Body of pancreas (tissue), 4 donors: ENCODE data around the gene POLR3C. TPM values are rescaled to one million over a fixed set of nuclear protein-coding genes. Genes with fewer than 3 reads are reported as not detected.

Experiments used
- ATAC-seq: fragments of 150-250 bp; one replicate; pipeline ENCODE4 v1.9.1; 2016
- DNase-seq, 4 donors: peaks; one replicate each; pipeline ENCODE4 v3.0.0-alpha.2; 2019
- H3K27ac ChIP-seq, 4 donors: fragments of 200-600 bp; sonication (generic); 1 replicate in 3 of 4; 2 replicates in 1 of 4; pipeline versions ENCODE4 v1.5.1 to v1.6.1; 2016 to 2019; ENCODE audit warnings: mild to moderate bottlenecking in 1 of 4, mixed read lengths in 1 of 4, moderate library complexity in 1 of 4
- H3K27me3 ChIP-seq, 2 donors: fragments of 200-600 bp; sonication (generic); one replicate each; pipeline ENCODE4 v1.6.0; 2016; ENCODE audit warnings: mild to moderate bottlenecking in 1 of 2
- H3K36me3 ChIP-seq, 2 donors: fragments of 200-600 bp; sonication (generic); replicated peaks in 1 of 2; 2 replicates each; pipeline ENCODE4 v1.5.1; 2016; ENCODE audit warnings: low read depth in 2 of 2; ENCODE audit not compliant: insufficient read depth in 1 of 2
- H3K4me1 ChIP-seq: fragments of 200-600 bp; sonication (generic); one replicate; pipeline ENCODE4 v1.6.0; 2016
- H3K4me3 ChIP-seq, 2 donors: fragments of 200-600 bp; sonication (generic); 1 replicate in 1 of 2; 2 replicates in 1 of 2; pipeline ENCODE4 v1.5.1; 2016 to 2019
- H3K9me3 ChIP-seq, 3 donors: fragments of 200-600 bp; sonication (generic); 1 replicate in 2 of 3; 2 replicates in 1 of 3; pipeline ENCODE4 v1.5.1; 2016
- CTCF ChIP-seq, 7 experiments: fragments of 450-650 bp in 4 of 7; fragments of 200-600 bp in 3 of 7; sonication (generic) in 3 of 7; IDR thresholded peaks; one replicate each; pipeline ENCODE4 v1.5.1; 2016 to 2019; ENCODE audit warnings: antibody characterized with exemption in 7 of 7
- POLR2A ChIP-seq, 3 donors: fragments of 450-650 bp; IDR thresholded peaks; one replicate each; pipeline ENCODE4 v1.6.1; 2016; ENCODE audit warnings: antibody characterized with exemption in 3 of 3, mild to moderate bottlenecking in 2 of 3
- WGBS, 2 donors: methylation state at CpG; one replicate each; pipeline ENCODE4 v1.1.5; 2017; 5-methylcytosine and 5-hydroxymethylcytosine counted together
- intact Hi-C: fragments of 100-400 bp; cut with DNase I; formaldehyde crosslinking; loops from one replicate; pipeline ENCODE4 v1.15.1; 2023
- total RNA-seq, 2 donors: library from RNA; depleted of rRNA; stranded (reverse); fragments of >200 nt; gene quantifications; one replicate each; pipeline ENCODE4 v1.1.0, GENCODE V29; 2016

Gene POLR3C
- total RNA-seq, 2 donors from 2014 or later = 15.6 to 31.6 TPM

GRCh38 chr1:145885738-145886287 lies 61.8 kb downstream of the POLR3C start, which contains the start of gene ANKRD35:
TSS of gene ANKRD35 (minus strand) at chr1:145885866. CDS start at chr1:145885758, 108 bp downstream.
- H3K27ac ChIP-seq = no peak within 1 kb of the TSS
- TF ChIP-seq POLR2A (IDR thresholded peaks at IDR 0.05) = no peak
- peaks cover 21% of the 10 kb centered on the region for H3K4me1 ChIP-seq
- no peaks in the 10 kb centered on the region for H3K9me3 ChIP-seq
- H3K4me3 ChIP-seq = peak within 1 kb of the TSS; percentile 32 to 82
- no peaks in the 10 kb centered on the region for H3K36me3 ChIP-seq
- ATAC-seq (peak; percentile 92), DNase-seq (peak; percentile 75 to 89 (median 84))
- H3K27me3 ChIP-seq = no peaks in the 10 kb centered on the region
- intact Hi-C loops = no loop called here
- 1 to 2% methylated on average over 8 to 30 of the region's 36 CpGs for WGBS, 2 donors

- no peak for TF ChIP-seq POLR2A (IDR thresholded peaks at IDR 0.05)
- no peak for TF ChIP-seq CTCF (IDR thresholded peaks at IDR 0.05)
- DNase-seq (peak in 1 of 4 donors; percentile 20), ATAC-seq (no peak)
- Histone ChIP-seq H3K4me1 (peaks cover 27% of the 10 kb centered on the region), H3K27me3 (no peaks in the 10 kb centered on the region), H3K9me3 (no peaks in the 10 kb centered on the region), H3K27ac (no peak overlapping the region), H3K4me3 (peak overlapping the region; percentile 32 to 82), H3K36me3 (no peaks in the 10 kb centered on the region)
- 46 to 55% methylated on average over 11 of the region's 11 CpGs for WGBS, 2 donors
- intact Hi-C loops = no loop called here
Measured at GRCh38 chr1:145886390-145886789, 62.4 kb downstream of the POLR3C start.

- Histone ChIP-seq H3K4me1 (peaks cover 31% of the 10 kb centered on the region), H3K36me3 (no peaks in the 10 kb centered on the region), H3K4me3 (no peak overlapping the region), H3K27me3 (no peaks in the 10 kb centered on the region), H3K9me3 (no peaks in the 10 kb centered on the region), H3K27ac (peak overlapping the region in 2 of 4 donors; percentile 52 to 55)
- 71 to 82% methylated on average over 8 of the region's 8 CpGs for WGBS, 2 donors
- intact Hi-C loops = no loop called here
- no peak for TF ChIP-seq POLR2A (IDR thresholded peaks at IDR 0.05)
- no peak for TF ChIP-seq CTCF (IDR thresholded peaks at IDR 0.05)
- no peak for ATAC-seq
- no peak for DNase-seq
Measured at GRCh38 chr1:145886816-145887215, 62.8 kb downstream of the POLR3C start.

- peak overlapping the region in 3 of 4 donors; percentile 52 to 62 (median 55) for H3K27ac ChIP-seq
- ATAC-seq (no peak), DNase-seq (no peak)
Measured at GRCh38 chr1:145887631-145888030, 63.6 kb downstream of the POLR3C start.

GRCh38 chr1:145889722-145890121 lies 65.7 kb downstream of the POLR3C start:
- Histone ChIP-seq H3K36me3 (no peaks in the 10 kb centered on the region), H3K4me3 (no peak overlapping the region), H3K27ac (no peak overlapping the region), H3K9me3 (no peaks in the 10 kb centered on the region), H3K27me3 (no peaks in the 10 kb centered on the region), H3K4me1 (peaks cover 43% of the 10 kb centered on the region)
- intact Hi-C loops = no loop called here
- ATAC-seq = no peak
- 77% methylated on average over 3 of the region's 3 CpGs for WGBS, 2 donors
- TF ChIP-seq CTCF (IDR thresholded peaks at IDR 0.05) (no peak), POLR2A (IDR thresholded peaks at IDR 0.05) (no peak)
- DNase-seq = no peak

More at GRCh38 chr1:145887631-145888030, 63.6 kb downstream of the POLR3C start:
- H3K4me3 ChIP-seq = no peak overlapping the region
- no peak for TF ChIP-seq POLR2A (IDR thresholded peaks at IDR 0.05)
- no peak for TF ChIP-seq CTCF (IDR thresholded peaks at IDR 0.05)
- no peaks in the 10 kb centered on the region for H3K36me3 ChIP-seq
- no peaks in the 10 kb centered on the region for H3K27me3 ChIP-seq
- intact Hi-C loops = no loop called here
- 38 to 49% methylated on average over 5 of the region's 5 CpGs for WGBS, 2 donors
- no peaks in the 10 kb centered on the region for H3K9me3 ChIP-seq
- peaks cover 38% of the 10 kb centered on the region for H3K4me1 ChIP-seq
